KG1 (cell line): ENCODE measurements around the gene ARL5C.

Source experiments
- DNase-seq: peaks from one replicate; lab custom pipeline; 2025; lab: John Stamatoyannopoulos, UW

Gene ARL5C

GRCh38 chr17:39167476-39167875, 1.5 kb upstream of the ARL5C start:
- DNase-seq: peak; percentile 36

- DNase-seq: peak; percentile 30
These were observed 725 bp upstream of the ARL5C start for GRCh38 chr17:39166437-39167335.

- DNase-seq: no peak
These were observed 652 bp downstream of the ARL5C start for GRCh38 chr17:39165178-39165840.

- peak; percentile 24 for DNase-seq
These were observed 1.3 kb downstream of the ARL5C start for GRCh38 chr17:39164675-39165143.

GRCh38 chr17:39161962-39162361, 4.0 kb downstream of the ARL5C start:
- DNase-seq: no peak

GRCh38 chr17:39158623-39159022, 7.3 kb downstream of the ARL5C start:
- DNase-seq: no peak

- DNase-seq: no peak
These were observed 9.5 kb downstream of the ARL5C start for GRCh38 chr17:39156491-39156890.

- no peak for DNase-seq
These were observed 10.3 kb downstream of the ARL5C start for GRCh38 chr17:39155654-39156053.

GRCh38 chr17:39153599-39154051, 12.3 kb downstream of the ARL5C start:
- DNase-seq: peak; percentile 86

GRCh38 chr17:39151943-39152818, 13.8 kb downstream of the ARL5C start:
- DNase-seq: no peak

GRCh38 chr17:39151150-39151942, 14.6 kb downstream of the ARL5C start, which contains the start of gene PLXDC1:
PLXDC1 (minus strand) TSS chr17:39151637; CDS start chr17:39151437, 200 bp downstream.
- no peak for DNase-seq

GRCh38 chr17:39150795-39151149, 15.2 kb downstream of the ARL5C start:
- DNase-seq: no peak

- DNase-seq: no peak
These were observed 15.8 kb downstream of the ARL5C start for GRCh38 chr17:39150104-39150634.

GRCh38 chr17:39147221-39148185, 18.5 kb downstream of the ARL5C start:
- no peak for DNase-seq

GRCh38 chr17:39146273-39146672, 19.7 kb downstream of the ARL5C start:
- no peak for DNase-seq

GRCh38 chr17:39145143-39145542, 20.8 kb downstream of the ARL5C start:
- DNase-seq: no peak

GRCh38 chr17:39144416-39144840, 21.5 kb downstream of the ARL5C start:
- DNase-seq: no peak

- DNase-seq: no peak
These were observed 22.3 kb downstream of the ARL5C start for GRCh38 chr17:39143552-39144093.

GRCh38 chr17:39141915-39142664, 23.9 kb downstream of the ARL5C start:
- DNase-seq: no peak
